Stimulated activated CD8-positive, alpha-beta memory T cell treated with anti-CD3 and anti-CD28 coated beads, Interleukin-15, amount 100 ng/mL, for 4 hours (primary cell): Measurements from ENCODE around the gene ADAMTSL3.
"Not testable (repeated sequence)": the region's sequence is repeated elsewhere in the genome, so short reads cannot be mapped to it uniquely, and the experiment has no call there.

Experiments used
- DNase-seq, 2 donors: peaks; one replicate each; pipeline ENCODE4 v3.0.0-alpha.2; 2020; ENCODE audit warnings: low read depth in 2 of 2

Gene ADAMTSL3

GRCh38 chr15:83964967-83965366, 311.0 kb downstream of the ADAMTSL3 start:
- DNase-seq: not testable (repeated sequence)

- DNase-seq: no peak
Measured at GRCh38 chr15:83970295-83970890, 316.5 kb downstream of the ADAMTSL3 start.

GRCh38 chr15:83971992-83972391, 318.1 kb downstream of the ADAMTSL3 start:
- no peak for DNase-seq

DNA sequence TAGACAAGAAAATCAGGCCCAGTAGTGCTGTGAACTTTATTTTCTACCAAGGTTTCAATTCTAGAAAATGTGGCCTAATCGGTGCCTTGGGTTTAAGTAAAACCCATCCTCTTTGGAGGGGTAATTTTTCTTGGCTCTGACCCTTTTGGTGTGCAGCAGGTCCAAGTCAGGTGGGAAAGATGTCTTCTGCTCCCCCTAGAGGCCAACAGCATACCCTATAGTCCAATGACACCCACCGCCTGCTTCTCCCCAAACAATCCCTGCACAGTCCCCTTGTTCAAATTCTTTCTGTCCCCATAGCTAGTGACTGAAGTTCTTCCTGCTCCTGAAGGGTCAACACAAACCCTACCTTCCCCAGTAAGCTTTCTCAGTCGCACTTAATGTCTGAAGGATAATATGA, 319.9 kb downstream of the ADAMTSL3 start:
- no peak for DNase-seq

DNA sequence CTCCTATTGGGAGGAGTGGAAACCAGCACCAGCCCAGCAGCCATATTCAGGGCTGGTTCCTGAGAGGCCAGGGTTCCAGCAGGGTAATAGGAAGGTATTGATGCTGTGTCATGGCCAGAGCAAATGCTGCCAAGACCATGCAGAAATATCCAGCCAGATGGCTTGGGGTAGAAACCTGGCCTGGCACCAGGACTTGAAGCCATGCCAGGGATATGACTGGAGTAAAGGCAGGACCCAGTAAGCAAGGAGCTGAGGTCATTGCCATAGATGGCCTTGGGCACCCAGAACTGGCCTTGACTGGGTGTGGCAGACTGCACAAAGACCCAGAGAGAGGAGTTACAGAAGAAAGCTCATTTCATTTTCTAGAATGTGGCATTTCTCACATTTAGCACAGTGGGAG, 324.1 kb downstream of the ADAMTSL3 start:
- DNase-seq: no peak

GRCh38 chr15:83978588-83978987, 324.7 kb downstream of the ADAMTSL3 start:
- DNase-seq: no peak

- no peak for DNase-seq
Measured at GRCh38 chr15:83980637-83981036, 326.7 kb downstream of the ADAMTSL3 start.

GRCh38 chr15:83982748-83983147, 328.8 kb downstream of the ADAMTSL3 start:
- no peak for DNase-seq

- DNase-seq: no peak
Measured at GRCh38 chr15:83983634-83984458, 329.9 kb downstream of the ADAMTSL3 start.

GRCh38 chr15:83984601-83985000, 330.7 kb downstream of the ADAMTSL3 start:
- no peak for DNase-seq

DNA sequence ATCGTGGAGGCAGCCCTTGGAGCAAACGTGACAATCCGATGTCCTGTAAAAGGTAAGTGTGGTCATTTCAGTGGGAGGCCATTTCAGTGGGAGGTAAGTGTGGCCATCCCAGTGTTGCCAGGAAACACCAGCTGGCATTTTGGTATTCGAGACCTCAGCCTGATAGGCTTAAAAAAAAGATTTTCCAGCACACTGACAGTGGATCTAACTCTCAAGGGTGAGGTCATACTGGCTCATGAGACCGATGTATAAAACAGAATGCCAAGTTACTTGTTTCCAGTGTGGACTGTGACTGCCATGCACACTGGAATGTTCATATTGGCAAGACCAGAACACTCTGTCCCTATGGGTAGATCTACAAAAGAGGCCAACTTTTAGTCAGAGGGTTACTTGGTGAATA, 337.2 kb downstream of the ADAMTSL3 start:
- no peak for DNase-seq

- no peak for DNase-seq
Measured at GRCh38 chr15:83992324-83993031, 338.6 kb downstream of the ADAMTSL3 start.

- DNase-seq: no peak
Measured at GRCh38 chr15:83993591-83993990, 339.7 kb downstream of the ADAMTSL3 start.

GRCh38 chr15:83998486-83998885, 344.6 kb downstream of the ADAMTSL3 start:
- no peak for DNase-seq

- DNase-seq: no peak
Measured at GRCh38 chr15:83999396-84000135, 345.6 kb downstream of the ADAMTSL3 start.

DNA sequence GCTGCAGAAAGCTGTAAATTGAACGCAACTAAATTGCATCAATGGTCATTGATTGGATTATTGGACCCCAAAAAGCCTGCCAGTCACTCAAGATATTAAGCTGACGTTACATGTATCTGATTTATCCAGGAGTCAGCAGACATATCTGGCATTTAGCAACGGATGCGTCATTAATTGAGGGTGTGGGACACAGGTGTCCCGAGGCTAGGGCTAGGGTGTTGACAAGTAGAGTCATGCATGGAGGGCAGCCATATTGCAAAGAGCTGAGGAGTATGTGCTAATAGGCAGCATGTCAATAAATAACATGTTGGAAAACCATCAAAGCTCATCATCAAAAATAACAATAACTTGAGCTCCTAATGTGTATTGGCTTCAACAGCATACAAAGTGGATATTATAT, 347.1 kb downstream of the ADAMTSL3 start:
- DNase-seq: no peak

DNA sequence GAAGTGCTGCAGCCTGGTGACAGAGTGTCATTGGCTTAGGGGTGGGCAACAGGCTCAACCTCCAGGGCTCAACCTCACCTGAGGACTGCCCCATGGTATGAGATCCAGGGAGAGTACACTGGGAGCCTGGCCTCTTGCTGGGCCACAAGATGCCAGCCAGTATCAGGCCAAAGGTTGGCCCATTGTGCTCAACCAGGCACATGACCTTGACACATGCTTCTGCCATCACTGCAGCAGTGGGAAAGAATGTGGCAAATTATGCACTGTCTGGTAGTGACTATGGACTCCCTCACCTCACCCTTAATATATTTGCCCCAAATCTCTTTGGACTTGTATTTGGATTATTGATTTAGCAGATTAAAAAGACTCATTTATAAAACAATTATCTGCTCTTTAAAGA, 347.7 kb downstream of the ADAMTSL3 start:
- no peak for DNase-seq

DNA sequence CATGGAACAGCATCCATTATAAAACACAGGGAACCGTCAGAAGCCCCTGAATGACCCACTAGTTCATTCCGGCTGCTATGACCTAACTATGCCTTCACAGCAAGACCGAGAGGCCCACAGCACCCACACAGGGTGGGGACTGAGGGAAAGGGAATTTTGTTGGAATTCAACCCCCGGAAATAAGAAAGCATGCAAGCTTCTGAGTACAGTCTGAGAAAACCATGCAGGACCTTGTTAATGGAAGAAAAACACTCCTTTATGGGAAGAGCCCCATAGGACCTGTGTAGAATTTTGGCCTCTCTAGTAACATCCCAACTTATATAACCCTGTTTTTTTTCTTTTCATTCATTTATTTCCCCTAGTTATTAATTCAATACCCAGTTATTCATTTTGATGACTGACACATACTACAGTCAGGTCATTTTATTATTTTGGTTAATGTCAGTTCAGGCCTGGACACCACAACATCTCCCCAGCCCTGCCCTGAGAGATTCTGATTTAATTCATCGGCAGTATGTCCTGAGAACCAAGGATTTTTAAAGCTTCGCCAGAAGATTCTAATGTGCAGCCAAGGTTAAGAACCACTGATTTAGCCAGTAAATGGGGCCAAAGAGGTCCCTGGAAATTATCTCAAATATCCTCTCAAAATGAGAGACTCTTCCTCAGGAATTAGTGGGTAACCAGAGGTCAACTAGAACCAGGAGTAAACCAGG, 350.0 kb downstream of the ADAMTSL3 start:
- no peak for DNase-seq

GRCh38 chr15:84006421-84006820, 352.5 kb downstream of the ADAMTSL3 start:
- DNase-seq: no peak

- no peak for DNase-seq
Measured at GRCh38 chr15:84009616-84010015, 355.7 kb downstream of the ADAMTSL3 start.

DNA sequence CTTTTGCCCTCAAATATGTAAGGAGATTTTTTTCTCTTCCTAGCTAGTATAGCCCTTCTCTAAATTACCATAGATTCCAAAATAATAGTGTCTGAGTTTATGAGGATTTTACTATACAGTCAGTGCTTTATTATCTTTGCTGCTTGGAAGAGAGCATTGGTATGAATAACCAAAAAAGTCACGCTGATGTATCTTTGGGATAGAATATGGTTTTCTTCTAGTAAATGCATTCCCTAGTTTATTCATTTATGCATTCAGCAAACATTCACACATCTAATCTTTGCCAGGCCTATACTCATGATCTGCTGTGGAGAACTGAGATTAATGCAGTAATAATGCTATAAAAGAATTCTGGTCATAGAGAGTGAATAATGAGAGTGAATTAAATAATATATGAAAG, 356.3 kb downstream of the ADAMTSL3 start:
- DNase-seq: no peak
